GM12878 (cell line): ENCODE measurements around the gene DNAJB8. TPM values are rescaled to one million over a fixed set of nuclear protein-coding genes. Genes with fewer than 3 reads are reported as not detected.

Experiments
- ATAC-seq: fragments of 200-7000 bp; cut with Tn5 transposase; 3 replicates; pipeline ENCODE4 v1.9.1; 2020; ENCODE audit warnings: mild to moderate bottlenecking, moderate library complexity
- BruUV-seq: library from RNA; stranded (reverse); fragments of 400-500 nt; replicated peaks from 2 replicates; lab custom pipeline; 2021; lab: Mats Ljungman, UMichigan
- CTCF ChIA-PET: fragments of 300-600 bp; sonication (Branson Sonifier 250); formaldehyde crosslinking; extraction: SDS; loops from one replicate; lab custom pipeline; 2021; ENCODE audit warnings: inconsistent platforms; lab: Yijun Ruan, JAX
- POLR2A ChIA-PET: fragments of 350-600 bp; formaldehyde crosslinking; extraction: SDS; loops from one replicate; lab custom pipeline; 2021; ENCODE audit warnings: inconsistent platforms; lab: Charles Lee
- RAD21 ChIA-PET: fragments of 300-600 bp; sonication (Branson Sonifier 250); formaldehyde crosslinking; loops from one replicate; lab custom pipeline; 2023; ENCODE audit warnings: antibody characterized with exemption; ENCODE audit not compliant: unreplicated experiment; lab: Charles Lee
- SMC1A ChIA-PET: fragments of 300-600 bp; sonication (Branson Sonifier 250); formaldehyde crosslinking; loops from one replicate; lab custom pipeline; 2023; ENCODE audit not compliant: unreplicated experiment, uncharacterized antibody; lab: Charles Lee
- DNase-seq: peaks from one replicate; pipeline ENCODE4 v3.0.0-alpha.2; 2011; ENCODE audit warnings: low read depth, low spot score
- FAIRE-seq: peaks from 3 replicates; lab custom pipeline; 2011; peaks lifted over from hg19 to GRCh38; lab: Jason Lieb, UNC
- H2AFZ ChIP-seq: 2 replicates; pipeline ENCODE4 v1.6.0; 2011; ENCODE audit warnings: low read depth, low read length, control low read depth; ENCODE audit not compliant: control insufficient read depth
- H3K27ac ChIP-seq: 2 replicates; pipeline ENCODE4 v1.5.1; 2011; ENCODE audit warnings: control low read depth; ENCODE audit not compliant: control insufficient read depth, insufficient read depth
- H3K27me3 ChIP-seq, 2 experiments: replicated peaks in 1 of 2; 2 replicates each; pipeline versions ENCODE4 v1.6.0 to v1.6.1; 2011; ENCODE audit warnings: low read length in 1 of 2; ENCODE audit not compliant: control insufficient read depth in 2 of 2, insufficient read depth in 2 of 2
- H3K36me3 ChIP-seq, 2 experiments: 2 replicates each; pipeline ENCODE4 v1.5.1; 2011; ENCODE audit warnings: low read length in 1 of 2; ENCODE audit not compliant: control insufficient read depth in 2 of 2, insufficient read depth in 2 of 2
- H3K4me1 ChIP-seq: 2 replicates; pipeline ENCODE4 v1.6.1; 2011; ENCODE audit warnings: mild to moderate bottlenecking, low read length, moderate library complexity, mixed read lengths; ENCODE audit not compliant: control insufficient read depth, insufficient read depth
- H3K4me2 ChIP-seq: 2 replicates; pipeline ENCODE4 v1.6.0; 2011; ENCODE audit warnings: control low read depth; ENCODE audit not compliant: control insufficient read depth, insufficient read depth
- H3K4me3 ChIP-seq: fragments of 200-600 bp; sonication (generic); 2 replicates; pipeline ENCODE4 v1.5.1; 2016
- H3K79me2 ChIP-seq: 2 replicates; pipeline ENCODE4 v1.6.0; 2011; ENCODE audit warnings: low read length; ENCODE audit not compliant: control insufficient read depth, insufficient read depth
- H3K9ac ChIP-seq: 2 replicates; pipeline ENCODE4 v1.8.0; 2011; ENCODE audit warnings: low read length, control low read depth, mixed read lengths; ENCODE audit not compliant: control insufficient read depth, insufficient read depth
- H3K9me3 ChIP-seq: replicated peaks from 3 replicates; pipeline ENCODE4 v1.5.1; 2011; ENCODE audit warnings: mild to moderate bottlenecking, low read length; ENCODE audit not compliant: control insufficient read depth, insufficient read depth
- H4K20me1 ChIP-seq: 2 replicates; pipeline ENCODE4 v1.6.0; 2011; ENCODE audit not compliant: control insufficient read depth, insufficient read depth
- BRCA1 ChIP-seq: IDR thresholded peaks from 2 replicates; pipeline ENCODE4 v1.6.1; 2011; ENCODE audit warnings: low read depth, low read length, improper control_type of control experiment
- MYB ChIP-seq: fragments of 150-350 bp; IDR thresholded peaks from 2 replicates; pipeline ENCODE4 v1.6.1; 2014; ENCODE audit warnings: mild to moderate bottlenecking, low read depth, low read length, borderline replicate concordance
- PAX5 ChIP-seq: IDR thresholded peaks from 2 replicates; pipeline ENCODE4 v1.6.1; 2011; ENCODE audit warnings: low read depth, low read length, borderline replicate concordance
- SMAD5 ChIP-seq: IDR thresholded peaks from 2 replicates; pipeline ENCODE4 v1.6.1; 2016; ENCODE audit warnings: antibody characterized with exemption, low read depth
- ZBTB33 ChIP-seq: fragments of 450-650 bp; IDR thresholded peaks from 2 replicates; pipeline ENCODE4 v1.6.1; 2017; ENCODE audit warnings: mild to moderate bottlenecking
- WGBS: methylation state at CpG from one replicate; pipeline ENCODE4 v1.1.6; 2016; ENCODE audit warnings: low lambda C conversion rate; ENCODE audit not compliant: insufficient replicate concordance, insufficient coverage; ENCODE audit errors: missing lambda C conversion rate; 5-methylcytosine and 5-hydroxymethylcytosine counted together
- in situ Hi-C: fragments of 300-500 bp; cut with MboI; formaldehyde crosslinking; loops from 9 replicates; pipeline ENCODE4 v1.14.3; 2018; ENCODE audit warnings: mixed read lengths
- intact Hi-C: fragments of 100-400 bp; cut with micrococcal nuclease; formaldehyde crosslinking; loops from one replicate; pipeline ENCODE4 v1.14.2; 2022; ENCODE audit not compliant: unreplicated experiment
- polyA plus RNA-seq, 11 experiments: library from polyadenylated mRNA; depleted of rRNA in 4 of 11; unstranded in 6 of 11; stranded (reverse) in 5 of 11; fragments of >200 nt; fragmentation: Nextera tagmentation in 4 of 11; fragmentation: Illumina TruSeq in 1 of 11; extraction: Ambion mirVana in 4 of 11; extraction: Trizol in 1 of 11; gene quantifications; 1 replicate in 1 of 11; 2 replicates in 10 of 11; pipeline versions ENCODE4 v1.2.1 to v1.2.3, GENCODE V29; 2011 to 2016; ENCODE audit warnings: inconsistent platforms in 2 of 11, missing spikeins in 2 of 11, low read depth in 1 of 11
- total RNA-seq, 4 experiments: library from RNA; depleted of rRNA in 3 of 4; stranded (reverse); fragments of >200 nt in 3 of 4; fragmentation: Illumina TruSeq in 1 of 4; extraction: Trizol in 1 of 4; gene quantifications; 2 replicates each; pipeline versions ENCODE4 v1.2.1 to v1.2.3, GENCODE V29; 2013 to 2021
- TF ChIP-seq, protein P1 (sequence below): IDR thresholded peaks from 2 replicates; pipeline ENCODE4 v1.6.1; 2011; ENCODE audit warnings: borderline replicate concordance, low read depth, mild to moderate bottlenecking, moderate library complexity, mixed read lengths, low read length; ENCODE audit not compliant: insufficient read depth; ENCODE audit errors: extremely low read length

The DNAJB8 gene
- total and polyA plus RNA-seq, 10 of the 15 experiments (the other 5 are each of a cell fraction or from before 2014, with no cell fraction given), result not detected

DNA sequence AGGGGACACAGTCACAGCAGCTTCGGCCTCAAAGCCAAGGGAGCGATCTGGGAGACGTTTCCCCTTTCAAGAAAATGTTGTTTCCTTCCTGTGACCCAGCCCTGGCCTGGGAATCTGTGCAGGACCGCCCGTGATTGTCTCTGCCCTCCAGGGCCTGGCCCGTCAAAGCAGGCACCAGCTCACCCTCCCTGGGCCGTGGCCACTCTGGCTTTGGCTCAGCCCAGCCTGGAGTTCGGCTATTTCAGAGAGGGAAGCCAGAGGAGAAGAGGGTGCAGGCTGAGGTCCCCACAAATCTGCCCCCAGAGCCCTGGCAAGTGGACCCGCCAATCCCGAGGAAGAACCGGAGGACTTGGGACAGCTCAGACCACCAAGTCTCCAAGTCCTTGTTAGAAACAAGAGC, 13.6 kb upstream of the DNAJB8 start:
- H3K4me2 ChIP-seq, result no peak overlapping the region
- no peaks in the 10 kb centered on the region for H3K79me2 ChIP-seq
- BruUV-seq, result no TSS peak
- ChIA-PET CTCF (no interaction called here), RAD21 (no interaction called here), POLR2A (interaction anchor here (0.7 kb wide), 1 partner anchor 413 kb away, joined by 3 read pairs; no protein-coding TSS in a partner anchor)
- H3K9ac ChIP-seq, result no peak overlapping the region
- intact Hi-C loops, result no loop called here
- no peak overlapping the region for H3K27ac ChIP-seq
- 19% methylated on average over 11 of the region's 11 CpGs for WGBS
- in situ Hi-C loops, result no loop called here
- no peaks in the 10 kb centered on the region for H3K9me3 ChIP-seq
- H3K36me3 ChIP-seq, result no peaks in the 10 kb centered on the region
- no peak overlapping the region for H3K4me3 ChIP-seq
- H4K20me1 ChIP-seq, result no peaks in the 10 kb centered on the region
- DNase-seq (no peak), ATAC-seq (no peak)
- peaks cover 7 to 12% of the 10 kb centered on the region in 2 experiments for H3K27me3 ChIP-seq
- TF ChIP-seq ZBTB33, result no peak
- TF ChIP-seq, protein P1, sequence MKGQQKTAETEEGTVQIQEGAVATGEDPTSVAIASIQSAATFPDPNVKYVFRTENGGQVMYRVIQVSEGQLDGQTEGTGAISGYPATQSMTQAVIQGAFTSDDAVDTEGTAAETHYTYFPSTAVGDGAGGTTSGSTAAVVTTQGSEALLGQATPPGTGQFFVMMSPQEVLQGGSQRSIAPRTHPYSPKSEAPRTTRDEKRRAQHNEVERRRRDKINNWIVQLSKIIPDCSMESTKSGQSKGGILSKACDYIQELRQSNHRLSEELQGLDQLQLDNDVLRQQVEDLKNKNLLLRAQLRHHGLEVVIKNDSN, result no peak
- TF ChIP-seq SMAD5, result no peak
- TF ChIP-seq BRCA1, result no peak
- TF ChIP-seq PAX5, result no peak
- no peak for TF ChIP-seq MYB
- TF ChIP-seq, all 136 proteins: peak for 0
- no peak overlapping the region for H2AFZ ChIP-seq
- SMC1A ChIA-PET, result no interaction called here
- FAIRE-seq, result no peak
- no peaks in the 10 kb centered on the region for H3K4me1 ChIP-seq
